ENCODE measurements around the gene PXYLP1. TPM values are rescaled to one million over a fixed set of nuclear protein-coding genes. Genes with fewer than 3 reads are reported as not detected.

PXYLP1 gene
- total RNA-seq, 1 donor from 2014 or later, result 10.8 TPM

DNA sequence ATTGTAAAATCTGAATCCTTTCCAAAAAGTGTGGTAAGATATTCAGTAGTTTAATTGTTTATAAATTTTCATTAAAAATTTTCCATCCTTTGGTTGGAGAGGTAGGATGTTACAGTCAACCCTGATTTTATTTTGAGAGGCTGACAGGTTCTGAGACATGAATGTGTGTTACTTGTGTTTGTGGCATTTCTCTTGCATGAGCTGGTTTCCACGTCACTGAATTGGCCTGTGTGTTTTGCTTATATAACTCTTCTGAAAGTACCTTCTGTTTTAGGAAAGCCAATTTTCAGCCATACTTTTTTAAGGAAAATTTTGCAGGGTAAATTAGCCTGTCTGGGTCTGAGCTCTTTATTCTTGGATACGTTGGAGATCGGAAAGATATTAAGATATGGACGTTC, 30.7 kb downstream of the PXYLP1 start:
- intact Hi-C loops (cut with DNase I), result no loop called here
- no peak for DNase-seq
- ATAC-seq (ENCODE audit: poor library complexity), result no peak

DNA sequence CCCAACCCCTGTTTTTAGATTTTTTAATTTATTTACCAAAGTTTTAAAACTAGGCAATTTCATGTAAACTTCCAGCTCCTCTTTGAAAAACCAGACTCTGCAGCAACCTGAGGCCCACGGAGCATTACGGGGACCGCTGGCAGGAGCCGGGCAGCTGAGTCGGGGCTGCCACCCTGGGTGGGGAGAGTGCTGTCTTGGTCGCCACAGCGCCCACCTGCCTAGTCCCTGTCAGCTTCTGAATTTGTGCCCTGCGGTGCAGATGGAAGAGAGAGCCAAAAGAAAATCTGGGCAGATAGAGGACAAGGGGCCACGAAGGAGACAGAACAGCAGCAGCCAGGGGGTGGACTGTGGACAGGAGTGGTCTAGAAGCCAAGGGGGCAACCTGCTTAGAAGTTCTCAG, 34.6 kb downstream of the PXYLP1 start:
- DNase-seq (no peak), ATAC-seq (ENCODE audit: poor library complexity) (no peak)
- intact Hi-C loops (cut with DNase I), result no loop called here

DNA sequence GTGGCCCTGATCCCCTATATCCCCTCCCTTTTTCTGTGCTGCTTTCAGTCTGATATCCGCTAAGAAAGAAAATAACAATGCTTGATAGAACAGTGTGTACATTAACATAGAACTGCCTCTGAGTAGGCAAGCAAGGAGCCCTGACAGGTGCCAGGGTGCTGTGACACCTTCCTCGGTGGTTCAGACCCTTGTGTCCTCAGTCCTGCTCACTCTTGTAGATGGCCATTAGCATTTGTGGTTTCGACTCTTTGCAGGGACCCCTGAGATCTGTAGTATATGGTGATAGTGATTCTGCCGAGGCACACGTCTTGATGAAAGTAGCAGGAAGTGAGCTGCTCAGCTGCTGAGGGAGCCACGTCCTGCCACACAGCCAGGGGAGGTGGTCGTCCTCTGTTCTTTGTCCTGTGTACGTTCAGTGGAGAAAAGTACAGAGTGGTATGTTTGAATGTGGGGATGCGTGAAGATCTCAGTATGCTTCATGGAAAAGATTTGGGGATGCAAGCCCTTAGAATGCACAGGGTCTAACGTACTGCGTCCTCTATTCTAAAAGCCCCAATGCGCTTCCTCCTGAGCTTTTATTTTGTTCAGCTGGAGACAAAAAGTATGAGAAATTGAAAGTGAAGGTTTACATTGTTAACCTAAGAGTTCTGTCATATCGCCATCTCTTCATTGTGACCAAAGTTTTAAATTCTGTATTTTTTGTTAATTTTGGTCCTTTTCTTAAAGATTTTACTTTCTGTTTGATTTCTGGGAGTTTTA, 35.4 kb downstream of the PXYLP1 start:
- ATAC-seq (ENCODE audit: poor library complexity) (no peak), DNase-seq (no peak)
- intact Hi-C loops (cut with DNase I), result no loop called here

- no peak for ATAC-seq (ENCODE audit: poor library complexity)
- intact Hi-C loops (cut with DNase I), result no loop called here
- DNase-seq, result no peak
These were observed 36.0 kb downstream of the PXYLP1 start for GRCh38 chr3:141267629-141268028.

- ATAC-seq (ENCODE audit: poor library complexity) (no peak), DNase-seq (no peak)
- intact Hi-C loops (cut with DNase I), result no loop called here
These were observed 36.7 kb downstream of the PXYLP1 start for GRCh38 chr3:141268306-141268705.

DNA sequence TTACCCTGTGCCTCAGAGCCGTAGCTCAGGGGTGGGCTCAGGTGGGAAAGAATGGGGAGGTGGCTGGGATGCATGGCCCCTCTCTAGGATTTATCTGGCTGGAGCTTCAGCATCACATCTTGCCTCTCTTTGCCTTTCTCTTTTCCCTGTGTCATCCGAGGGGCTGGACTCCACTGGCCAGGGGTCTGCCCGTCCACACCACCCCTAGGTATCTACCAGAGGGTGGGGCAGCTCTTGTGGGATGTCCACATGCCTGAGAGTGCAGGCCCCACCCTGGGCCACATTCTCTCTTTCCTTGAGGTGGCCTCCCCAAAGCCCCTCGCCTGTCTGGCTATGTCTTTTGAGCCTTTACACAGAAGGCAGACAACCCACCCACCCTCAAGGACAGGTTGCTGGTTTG, 37.2 kb downstream of the PXYLP1 start:
- DNase-seq (no peak), ATAC-seq (ENCODE audit: poor library complexity) (no peak)
- intact Hi-C loops (cut with DNase I), result no loop called here

GRCh38 chr3:141269961-141270360, 38.3 kb downstream of the PXYLP1 start:
- intact Hi-C loops (cut with DNase I), result no loop called here
- ATAC-seq (ENCODE audit: poor library complexity), result no peak
- no peak for DNase-seq

- DNase-seq (no peak), ATAC-seq (ENCODE audit: poor library complexity) (no peak)
- intact Hi-C loops (cut with DNase I), result no loop called here
These were observed 39.8 kb downstream of the PXYLP1 start for GRCh38 chr3:141271279-141272030.

DNA sequence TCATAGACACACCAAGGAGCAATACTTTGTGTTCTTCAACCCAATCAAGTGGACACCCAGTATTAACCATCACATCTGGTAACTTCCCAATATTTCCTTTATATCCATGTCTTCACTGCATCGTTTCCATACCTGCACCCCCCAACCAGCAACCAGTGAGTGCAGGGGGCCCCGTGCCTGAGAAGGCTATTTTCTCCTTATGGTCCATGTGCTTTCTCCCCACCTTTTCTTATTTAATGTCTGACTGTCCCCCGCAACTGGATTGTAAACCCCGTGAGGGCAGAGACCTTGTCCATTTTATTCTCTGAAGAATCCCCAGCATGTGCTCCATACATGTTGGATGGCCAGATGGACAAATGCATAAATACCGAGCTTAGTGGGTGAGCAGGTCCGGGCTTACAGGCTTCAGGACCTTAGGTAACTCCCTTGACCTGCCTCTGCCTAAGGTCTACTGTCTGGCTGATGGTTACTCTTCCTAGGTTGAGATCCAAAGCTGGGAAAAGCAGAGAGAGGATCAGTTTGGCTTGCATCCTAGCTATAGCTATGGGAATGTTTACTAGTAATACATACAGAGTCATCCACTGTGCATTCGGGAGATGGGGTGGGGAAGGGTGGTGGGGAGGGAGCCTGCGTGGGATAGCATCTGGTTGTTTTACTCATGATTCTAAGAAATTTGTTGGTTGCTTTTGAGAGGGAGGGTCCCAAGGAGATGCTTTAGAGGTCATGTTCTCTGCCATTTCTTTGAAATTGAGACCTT, 41.5 kb downstream of the PXYLP1 start:
- DNase-seq, result no peak
- intact Hi-C loops (cut with DNase I), result no loop called here
- ATAC-seq (ENCODE audit: poor library complexity), result no peak

DNA sequence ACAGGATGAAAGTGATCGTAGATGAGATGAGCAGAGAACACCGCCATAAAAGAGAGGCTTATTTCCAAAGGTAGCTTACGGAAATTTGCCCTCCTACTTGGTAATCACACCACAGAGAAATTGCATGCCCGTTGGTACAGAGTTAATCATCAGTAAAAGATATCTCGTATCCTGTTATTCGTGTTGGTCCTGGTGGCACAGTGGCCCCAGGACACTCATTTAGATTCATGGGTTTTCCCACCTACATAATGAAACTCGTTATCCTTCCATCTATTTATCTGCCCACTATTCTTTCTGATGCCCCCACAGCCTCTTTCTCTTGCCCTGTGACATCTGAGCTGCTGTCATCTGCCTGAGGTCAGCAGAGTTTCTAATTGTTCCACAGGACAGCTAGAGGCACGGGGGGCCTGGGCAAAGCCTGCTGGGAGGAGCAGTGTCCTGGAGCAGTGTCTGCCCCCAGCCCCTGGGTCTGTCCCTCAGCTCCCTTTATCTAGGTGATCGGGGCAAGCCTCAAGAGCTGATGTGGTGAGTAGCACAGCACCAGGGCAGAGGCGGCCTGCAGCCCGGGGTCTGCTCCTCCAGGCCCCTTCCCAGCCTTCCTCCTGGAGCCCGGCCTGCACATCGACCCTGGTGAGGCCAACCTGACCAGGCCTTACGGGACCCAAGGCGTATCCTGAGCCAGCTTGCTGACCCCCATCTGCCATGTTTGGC, 42.2 kb downstream of the PXYLP1 start:
- intact Hi-C loops (cut with DNase I), result no loop called here
- no peak for DNase-seq
- ATAC-seq (ENCODE audit: poor library complexity), result no peak

GRCh38 chr3:141274411-141275031, 42.9 kb downstream of the PXYLP1 start:
- intact Hi-C loops (cut with DNase I), result loop anchor here (5.0 kb wide), 1 partner anchor 42 kb away; the partner anchor contains the start of gene PXYLP1
- no peak for DNase-seq
- ATAC-seq (ENCODE audit: poor library complexity), result no peak

DNA sequence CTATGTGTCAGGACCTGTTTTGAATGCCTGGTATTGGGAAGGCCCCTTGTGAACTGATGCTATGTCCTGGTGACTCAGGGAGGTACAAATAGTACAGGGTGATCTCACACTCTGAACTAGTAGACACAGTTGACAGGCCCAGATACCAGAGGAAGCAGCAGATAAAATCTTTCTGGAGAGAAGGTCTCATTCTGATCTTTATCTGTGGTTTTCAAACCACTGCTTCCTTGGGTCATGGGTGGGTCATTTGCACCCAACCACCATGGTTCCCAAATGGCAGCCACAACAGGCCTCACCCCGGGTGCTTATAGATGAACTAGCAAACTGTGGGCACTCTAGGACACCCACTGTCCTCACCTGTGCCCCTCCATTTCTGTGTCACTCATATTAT, 43.4 kb downstream of the PXYLP1 start:
- no peak for DNase-seq
- intact Hi-C loops (cut with DNase I), result loop anchor here (5.0 kb wide), 1 partner anchor 43 kb away; the partner anchor contains the start of gene PXYLP1
- ATAC-seq (ENCODE audit: poor library complexity), result no peak

GRCh38 chr3:141275511-141275910, 43.9 kb downstream of the PXYLP1 start:
- intact Hi-C loops (cut with DNase I), result loop anchor here (5.0 kb wide), 1 partner anchor 43 kb away; the partner anchor contains the start of gene PXYLP1
- ATAC-seq (ENCODE audit: poor library complexity) (no peak), DNase-seq (no peak)

GRCh38 chr3:141275973-141276372, 44.3 kb downstream of the PXYLP1 start:
- intact Hi-C loops (cut with DNase I), result loop anchor here (5.0 kb wide), 1 partner anchor 44 kb away; the partner anchor contains the start of gene PXYLP1
- DNase-seq, result no peak

GRCh38 chr3:141276398-141276797, 44.8 kb downstream of the PXYLP1 start:
- ATAC-seq (ENCODE audit: poor library complexity) (no peak), DNase-seq (no peak)
- intact Hi-C loops (cut with DNase I), result loop anchor here (5.0 kb wide), 1 partner anchor 44 kb away; the partner anchor contains the start of gene PXYLP1

More at GRCh38 chr3:141275973-141276372, 44.3 kb downstream of the PXYLP1 start:
- no peak for ATAC-seq (ENCODE audit: poor library complexity)

DNA sequence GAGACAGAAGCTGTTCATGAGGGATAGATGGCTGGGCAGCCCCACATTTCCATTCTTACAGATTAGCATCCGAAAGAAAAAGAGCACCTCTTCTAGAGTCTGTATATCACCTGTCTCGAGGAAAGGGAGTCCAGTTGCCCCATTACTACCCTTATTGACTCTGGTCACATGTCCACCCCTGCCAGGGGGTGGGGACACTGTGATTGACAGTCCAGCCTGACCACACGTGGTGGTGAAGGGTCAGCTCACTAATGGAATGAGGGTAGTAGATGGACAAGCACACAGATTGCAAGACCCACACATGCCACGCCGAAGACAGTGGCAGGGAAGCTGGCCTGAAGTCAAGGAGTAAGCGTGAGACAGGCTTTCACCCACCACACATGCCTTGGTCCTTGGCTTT, 45.8 kb downstream of the PXYLP1 start:
- ATAC-seq (ENCODE audit: poor library complexity), result no peak
- no peak for DNase-seq
- intact Hi-C loops (cut with DNase I), result loop anchor here (5.0 kb wide), 1 partner anchor 45 kb away; the partner anchor contains the start of gene PXYLP1

DNA sequence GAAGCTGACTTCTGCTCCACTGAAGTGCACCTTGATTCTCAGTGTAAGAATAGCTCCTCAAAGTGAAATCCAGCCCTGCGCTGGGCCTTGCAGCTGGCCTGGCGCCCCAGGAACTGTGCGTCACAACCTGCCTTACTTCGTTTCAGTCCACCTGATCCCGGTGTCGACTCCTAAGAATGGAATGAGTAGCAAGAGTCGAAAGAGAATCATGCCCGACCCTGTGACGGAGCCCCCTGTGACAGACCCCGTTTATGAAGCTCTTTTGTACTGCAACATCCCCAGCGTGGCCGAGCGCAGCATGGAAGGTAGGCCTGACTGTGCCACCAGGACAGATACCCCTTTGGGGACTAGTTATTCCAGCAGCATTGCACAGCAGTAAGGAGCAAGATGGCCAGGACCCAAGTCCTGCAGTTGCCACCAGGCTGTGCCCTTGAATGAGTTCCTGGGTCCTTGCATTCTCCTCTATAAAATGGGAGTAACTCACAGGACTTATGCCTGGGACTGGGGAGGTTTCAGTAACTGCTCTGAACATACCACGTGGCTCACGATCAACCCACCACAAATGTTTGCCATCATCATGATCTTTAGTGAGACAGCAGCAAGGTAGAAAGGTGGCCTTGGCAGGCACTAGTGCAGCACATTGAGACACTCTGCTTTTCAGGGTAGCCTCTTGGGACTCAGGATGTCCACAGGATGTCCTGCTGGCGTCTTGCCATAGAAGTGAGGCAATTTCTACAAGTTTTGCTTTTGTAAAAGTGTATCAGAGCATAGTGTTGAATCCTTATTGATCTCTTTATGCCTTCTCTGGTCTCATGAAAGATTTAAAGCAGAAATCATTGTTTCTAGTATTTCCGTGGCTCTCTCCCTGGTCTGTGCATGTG, 46.8 kb downstream of the PXYLP1 start:
- intact Hi-C loops (cut with DNase I), result loop anchor here (5.0 kb wide), 1 partner anchor 46 kb away; the partner anchor contains the start of gene PXYLP1
- no peak for DNase-seq
- no peak for ATAC-seq (ENCODE audit: poor library complexity)

Data from Right ventricle myocardium superior (tissue), 1 donor.